ENCODE measurements around the gene NFIB. TPM values are rescaled to one million over a fixed set of nuclear protein-coding genes. Genes with fewer than 3 reads are reported as not detected.

Gene NFIB
- total RNA-seq, 2 donors from 2014 or later: 131 to 165 TPM

GRCh38 chr9:14220256-14220655 lies 93.7 kb downstream of the NFIB start:
- Histone ChIP-seq H3K4me3 (no peak overlapping the region), H3K36me3 (no peaks in the 10 kb centered on the region), H3K27ac (no peak overlapping the region), H3K27me3 (replicated peaks; ENCODE audit: insufficient read depth) (no peaks in the 10 kb centered on the region), H3K9me3 (no peaks in the 10 kb centered on the region), H3K4me1 (replicated peaks) (no peaks in the 10 kb centered on the region)
- no peak for DNase-seq (ENCODE audit: low spot score)
- no peak for TF ChIP-seq POLR2AphosphoS5 (IDR thresholded peaks at IDR 0.05)
- no peak for TF ChIP-seq POLR2A (IDR thresholded peaks at IDR 0.05)
- no peak for TF ChIP-seq CTCF (IDR thresholded peaks at IDR 0.05)
- intact Hi-C loops (cut with DNase I): no loop called here
- WGBS: 94% methylated on average over 3 of the region's 3 CpGs

- Histone ChIP-seq H3K36me3 (no peaks in the 10 kb centered on the region), H3K27me3 (replicated peaks; ENCODE audit: insufficient read depth) (no peaks in the 10 kb centered on the region), H3K4me3 (no peak overlapping the region), H3K9me3 (no peaks in the 10 kb centered on the region), H3K4me1 (replicated peaks) (no peaks in the 10 kb centered on the region), H3K27ac (no peak overlapping the region)
- WGBS: 43% methylated on average over 4 of the region's 4 CpGs
- intact Hi-C loops (cut with DNase I): no loop called here
- no peak for TF ChIP-seq POLR2A (IDR thresholded peaks at IDR 0.05)
- no peak for TF ChIP-seq POLR2AphosphoS5 (IDR thresholded peaks at IDR 0.05)
- TF ChIP-seq CTCF (IDR thresholded peaks at IDR 0.05): no peak
- DNase-seq (ENCODE audit: low spot score): no peak
These were observed 94.1 kb downstream of the NFIB start for GRCh38 chr9:14219850-14220249.

GRCh38 chr9:14218253-14218652 lies 95.7 kb downstream of the NFIB start:
- DNase-seq (ENCODE audit: low spot score): peak; percentile 40
- no peaks in the 10 kb centered on the region for H3K27me3 ChIP-seq (replicated peaks; ENCODE audit: insufficient read depth)
- TF ChIP-seq POLR2A (IDR thresholded peaks at IDR 0.05) (no peak), POLR2AphosphoS5 (IDR thresholded peaks at IDR 0.05) (peak; percentile 51), CTCF (IDR thresholded peaks at IDR 0.05) (no peak)
- peaks cover 4% of the 10 kb centered on the region for H3K4me1 ChIP-seq (replicated peaks)
- intact Hi-C loops (cut with DNase I): no loop called here
- WGBS: 31% methylated on average over 1 of the region's 1 CpG
- H3K9me3 ChIP-seq: no peaks in the 10 kb centered on the region
- peak overlapping the region in 1 of 2 donors; percentile 1 for H3K27ac ChIP-seq
- H3K4me3 ChIP-seq: no peak overlapping the region
- no peaks in the 10 kb centered on the region for H3K36me3 ChIP-seq

GRCh38 chr9:14216612-14217194 lies 97.2 kb downstream of the NFIB start:
- no peaks in the 10 kb centered on the region for H3K9me3 ChIP-seq
- H3K27ac ChIP-seq: no peak overlapping the region
- 100% methylated on average over 1 of the region's 1 CpG for WGBS
- DNase-seq (ENCODE audit: low spot score): no peak
- TF ChIP-seq POLR2A (IDR thresholded peaks at IDR 0.05): no peak
- TF ChIP-seq POLR2AphosphoS5 (IDR thresholded peaks at IDR 0.05): no peak
- no peak for TF ChIP-seq CTCF (IDR thresholded peaks at IDR 0.05)
- no peaks in the 10 kb centered on the region for H3K36me3 ChIP-seq
- intact Hi-C loops (cut with DNase I): no loop called here
- H3K27me3 ChIP-seq (replicated peaks; ENCODE audit: insufficient read depth): no peaks in the 10 kb centered on the region
- no peak overlapping the region for H3K4me3 ChIP-seq
- H3K4me1 ChIP-seq (replicated peaks): peaks cover 4% of the 10 kb centered on the region

- H3K27me3 ChIP-seq (replicated peaks; ENCODE audit: insufficient read depth): no peaks in the 10 kb centered on the region
- peaks cover 4% of the 10 kb centered on the region for H3K4me1 ChIP-seq (replicated peaks)
- H3K9me3 ChIP-seq: no peaks in the 10 kb centered on the region
- no peaks in the 10 kb centered on the region for H3K36me3 ChIP-seq
- no peak overlapping the region for H3K4me3 ChIP-seq
- no peak overlapping the region for H3K27ac ChIP-seq
- DNase-seq (ENCODE audit: low spot score): no peak
- intact Hi-C loops (cut with DNase I): no loop called here
- TF ChIP-seq POLR2A (IDR thresholded peaks at IDR 0.05): no peak
- no peak for TF ChIP-seq CTCF (IDR thresholded peaks at IDR 0.05)
- no peak for TF ChIP-seq POLR2AphosphoS5 (IDR thresholded peaks at IDR 0.05)
- 70% methylated on average over 1 of the region's 1 CpG for WGBS
These were observed 98.3 kb downstream of the NFIB start for GRCh38 chr9:14215614-14216013.
